ENCODE results near the gene TMEM81. TPM values are rescaled to one million over a fixed set of nuclear protein-coding genes. Genes with fewer than 3 reads are reported as not detected.

TMEM81 gene
- total and polyA plus RNA-seq, 2 donors from 2014 or later = 1.7 to 6.1 TPM

DNA sequence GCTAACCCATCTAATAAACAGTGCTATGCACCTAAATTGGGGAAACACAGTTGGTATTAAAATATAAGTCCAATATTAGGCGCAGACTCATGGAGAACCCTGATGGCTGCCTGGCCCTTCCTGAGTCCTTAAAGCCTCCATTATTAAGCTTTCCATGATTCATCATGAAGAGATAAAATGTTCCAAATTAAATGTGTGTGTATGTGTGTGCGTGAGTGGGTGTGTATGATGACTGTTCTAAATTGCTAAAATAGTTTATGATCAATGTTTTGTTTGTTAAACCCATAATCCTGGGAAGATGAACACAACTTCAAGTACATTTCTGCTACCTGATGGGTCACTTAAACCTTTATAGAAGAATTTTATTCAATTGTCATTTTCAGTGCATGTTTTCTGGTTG, 43.8 kb upstream of the TMEM81 start:
- DNase-seq = no peak
- TF ChIP-seq, protein P1, sequence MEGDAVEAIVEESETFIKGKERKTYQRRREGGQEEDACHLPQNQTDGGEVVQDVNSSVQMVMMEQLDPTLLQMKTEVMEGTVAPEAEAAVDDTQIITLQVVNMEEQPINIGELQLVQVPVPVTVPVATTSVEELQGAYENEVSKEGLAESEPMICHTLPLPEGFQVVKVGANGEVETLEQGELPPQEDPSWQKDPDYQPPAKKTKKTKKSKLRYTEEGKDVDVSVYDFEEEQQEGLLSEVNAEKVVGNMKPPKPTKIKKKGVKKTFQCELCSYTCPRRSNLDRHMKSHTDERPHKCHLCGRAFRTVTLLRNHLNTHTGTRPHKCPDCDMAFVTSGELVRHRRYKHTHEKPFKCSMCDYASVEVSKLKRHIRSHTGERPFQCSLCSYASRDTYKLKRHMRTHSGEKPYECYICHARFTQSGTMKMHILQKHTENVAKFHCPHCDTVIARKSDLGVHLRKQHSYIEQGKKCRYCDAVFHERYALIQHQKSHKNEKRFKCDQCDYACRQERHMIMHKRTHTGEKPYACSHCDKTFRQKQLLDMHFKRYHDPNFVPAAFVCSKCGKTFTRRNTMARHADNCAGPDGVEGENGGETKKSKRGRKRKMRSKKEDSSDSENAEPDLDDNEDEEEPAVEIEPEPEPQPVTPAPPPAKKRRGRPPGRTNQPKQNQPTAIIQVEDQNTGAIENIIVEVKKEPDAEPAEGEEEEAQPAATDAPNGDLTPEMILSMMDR (IDR thresholded peaks at IDR 0.05; ENCODE audit: borderline replicate concordance, extremely low read depth, insufficient read depth) = no peak
- Histone ChIP-seq H3K9ac (ENCODE audit: low read length in 3 of 3) (no peak overlapping the region), H3K4me1 (ENCODE audit: control insufficient read depth in 2 of 3, insufficient read depth in 2 of 3, low read depth in 1 of 3, low read length in 3 of 3) (no peaks in the 10 kb centered on the region), H3K36me3 (ENCODE audit: control insufficient read depth in 2 of 3, insufficient read depth in 3 of 3, low read length in 3 of 3) (no peaks in the 10 kb centered on the region), H3K27ac (ENCODE audit: low read depth in 2 of 2, low read length in 2 of 2) (no peak overlapping the region), H3K4me3 (ENCODE audit: low read length in 3 of 3) (no peak overlapping the region), H3K27me3 (ENCODE audit: control insufficient read depth, insufficient read depth, low read length) (no peaks in the 10 kb centered on the region), H3K9me3 (ENCODE audit: control insufficient read depth in 2 of 3, insufficient read depth in 1 of 3, low read length in 3 of 3) (no peaks in the 10 kb centered on the region)
- FAIRE-seq = no peak
- intact Hi-C loops (cut with DNase I) = no loop called here

GRCh38 chr1:205127646-205128045, 43.4 kb upstream of the TMEM81 start:
- no peaks in the 10 kb centered on the region for H3K4me1 ChIP-seq (ENCODE audit: control insufficient read depth in 2 of 3, insufficient read depth in 2 of 3, low read depth in 1 of 3, low read length in 3 of 3)
- DNase-seq (no peak), FAIRE-seq (no peak)
- no peak overlapping the region for H3K27ac ChIP-seq (ENCODE audit: low read depth in 2 of 2, low read length in 2 of 2)
- no peak overlapping the region for H3K4me3 ChIP-seq (ENCODE audit: low read length in 3 of 3)
- H3K27me3 ChIP-seq (ENCODE audit: control insufficient read depth, insufficient read depth, low read length) = no peaks in the 10 kb centered on the region
- no peak overlapping the region for H3K9ac ChIP-seq (ENCODE audit: low read length in 3 of 3)
- no peaks in the 10 kb centered on the region for H3K9me3 ChIP-seq (ENCODE audit: control insufficient read depth in 2 of 3, insufficient read depth in 1 of 3, low read length in 3 of 3)
- TF ChIP-seq, protein P1 (IDR thresholded peaks at IDR 0.05; ENCODE audit: borderline replicate concordance, extremely low read depth, insufficient read depth) = no peak
- H3K36me3 ChIP-seq (ENCODE audit: control insufficient read depth in 2 of 3, insufficient read depth in 3 of 3, low read length in 3 of 3) = no peaks in the 10 kb centered on the region
- intact Hi-C loops (cut with DNase I) = no loop called here

DNA sequence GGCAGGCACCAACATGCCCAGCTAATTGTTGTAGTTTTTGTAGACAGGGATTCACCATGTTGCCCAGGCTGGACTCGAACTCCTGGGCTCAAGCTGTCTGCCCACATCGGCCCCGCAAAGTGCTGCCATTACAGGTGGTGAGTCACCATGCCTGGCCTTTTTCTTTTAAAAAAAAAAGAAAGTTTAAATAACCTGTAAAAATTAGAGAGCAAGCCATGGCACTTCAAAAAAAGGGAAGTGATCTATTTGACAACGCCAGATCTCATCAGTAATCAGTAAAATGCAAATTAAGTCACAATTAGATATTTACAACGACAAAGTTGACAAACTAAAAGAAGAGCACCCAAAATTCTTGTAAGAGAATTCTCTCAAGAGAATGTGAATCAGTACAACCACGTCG, 40.5 kb upstream of the TMEM81 start:
- Histone ChIP-seq H3K9ac (ENCODE audit: low read length in 3 of 3) (no peak overlapping the region), H3K9me3 (ENCODE audit: control insufficient read depth in 2 of 3, insufficient read depth in 1 of 3, low read length in 3 of 3) (no peaks in the 10 kb centered on the region), H3K4me3 (ENCODE audit: low read length in 3 of 3) (no peak overlapping the region), H3K27me3 (ENCODE audit: control insufficient read depth, insufficient read depth, low read length) (no peaks in the 10 kb centered on the region), H3K36me3 (ENCODE audit: control insufficient read depth in 2 of 3, insufficient read depth in 3 of 3, low read length in 3 of 3) (no peaks in the 10 kb centered on the region), H3K27ac (ENCODE audit: low read depth in 2 of 2, low read length in 2 of 2) (no peak overlapping the region), H3K4me1 (ENCODE audit: control insufficient read depth in 2 of 3, insufficient read depth in 2 of 3, low read depth in 1 of 3, low read length in 3 of 3) (peaks cover 5 to 16% (median 14%) of the 10 kb centered on the region in 3 donors)
- FAIRE-seq (no peak), DNase-seq (no peak)
- TF ChIP-seq, protein P1 (IDR thresholded peaks at IDR 0.05; ENCODE audit: borderline replicate concordance, extremely low read depth, insufficient read depth) = no peak
- intact Hi-C loops (cut with DNase I) = no loop called here

- intact Hi-C loops (cut with DNase I) = no loop called here
- Histone ChIP-seq H3K9ac (ENCODE audit: low read length in 3 of 3) (peak overlapping the region; percentile 64 to 98 (median 97)), H3K9me3 (ENCODE audit: control insufficient read depth in 2 of 3, insufficient read depth in 1 of 3, low read length in 3 of 3) (no peaks in the 10 kb centered on the region), H3K27me3 (ENCODE audit: control insufficient read depth, insufficient read depth, low read length) (no peaks in the 10 kb centered on the region), H3K4me1 (ENCODE audit: control insufficient read depth in 2 of 3, insufficient read depth in 2 of 3, low read depth in 1 of 3, low read length in 3 of 3) (peaks cover 5 to 24% (median 19%) of the 10 kb centered on the region in 3 donors), H3K27ac (ENCODE audit: low read depth in 2 of 2, low read length in 2 of 2) (peak overlapping the region; percentile 99 to 100), H3K36me3 (ENCODE audit: control insufficient read depth in 2 of 3, insufficient read depth in 3 of 3, low read length in 3 of 3) (no peaks in the 10 kb centered on the region), H3K4me3 (ENCODE audit: low read length in 3 of 3) (peak overlapping the region; percentile 97 to 99 (median 98))
- TF ChIP-seq, protein P1 (IDR thresholded peaks at IDR 0.05; ENCODE audit: borderline replicate concordance, extremely low read depth, insufficient read depth) = no peak
- DNase-seq (no peak), FAIRE-seq (no peak)
Measured at GRCh38 chr1:205122489-205122882, 38.2 kb upstream of the TMEM81 start.
